NCI-H524 treated with DMSO at 0.1 percent for 48 hours (cell line): Measurements from ENCODE around the gene B4GALT3.
A peak's percentile ranks its signal among the peaks of the same experiment; 100 is the strongest.

Experiments
- DNase-seq: peaks from one replicate; lab custom pipeline; 2025; lab: John Stamatoyannopoulos, UW

B4GALT3 gene

DNA sequence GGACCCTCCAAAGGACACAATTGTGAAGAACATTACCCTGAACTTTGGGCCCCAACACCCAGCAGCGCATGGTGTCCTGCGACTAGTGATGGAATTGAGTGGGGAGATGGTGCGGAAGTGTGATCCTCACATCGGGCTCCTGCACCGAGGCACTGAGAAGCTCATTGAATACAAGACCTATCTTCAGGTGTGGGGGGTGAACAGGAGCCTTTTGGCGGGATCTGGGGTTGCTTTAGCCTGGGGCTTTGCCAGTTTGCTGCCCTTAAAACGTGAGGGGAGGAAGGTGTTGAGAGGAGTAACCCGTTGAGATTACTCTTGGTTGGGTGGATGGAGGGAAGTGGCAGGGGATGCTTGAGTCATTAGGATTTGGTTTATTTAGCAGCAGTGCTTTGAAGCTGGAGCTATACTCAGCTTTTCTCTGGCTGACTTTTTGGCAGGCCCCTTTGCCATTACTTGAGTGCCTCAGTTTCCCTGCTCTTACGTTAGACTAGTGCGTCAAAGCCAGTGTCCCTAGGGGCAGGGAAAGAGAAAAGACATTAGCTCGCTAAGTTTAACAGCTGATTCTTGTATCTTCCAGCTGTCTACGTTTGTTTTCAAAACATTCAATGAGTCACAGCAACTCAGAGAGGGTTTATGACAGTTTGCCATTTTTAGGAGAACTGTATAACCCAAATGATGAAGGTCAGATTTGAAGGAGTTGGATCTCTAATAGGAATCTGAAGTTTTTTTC, 29.3 kb upstream of the B4GALT3 start:
- no peak for DNase-seq

GRCh38 chr1:161201836-161202712, 24.8 kb upstream of the B4GALT3 start, which contains the start of gene NDUFS2:
Gene NDUFS2, plus strand, starts transcription at chr1:161202367. Its CDS starts 19 bp downstream, at chr1:161202386.
- peak; percentile 92 for DNase-seq

GRCh38 chr1:161200992-161201835, 23.9 kb upstream of the B4GALT3 start:
- DNase-seq = no peak

GRCh38 chr1:161200421-161200991, 23.2 kb upstream of the B4GALT3 start:
- DNase-seq = no peak

GRCh38 chr1:161199506-161200139, 22.3 kb upstream of the B4GALT3 start:
- no peak for DNase-seq

DNA sequence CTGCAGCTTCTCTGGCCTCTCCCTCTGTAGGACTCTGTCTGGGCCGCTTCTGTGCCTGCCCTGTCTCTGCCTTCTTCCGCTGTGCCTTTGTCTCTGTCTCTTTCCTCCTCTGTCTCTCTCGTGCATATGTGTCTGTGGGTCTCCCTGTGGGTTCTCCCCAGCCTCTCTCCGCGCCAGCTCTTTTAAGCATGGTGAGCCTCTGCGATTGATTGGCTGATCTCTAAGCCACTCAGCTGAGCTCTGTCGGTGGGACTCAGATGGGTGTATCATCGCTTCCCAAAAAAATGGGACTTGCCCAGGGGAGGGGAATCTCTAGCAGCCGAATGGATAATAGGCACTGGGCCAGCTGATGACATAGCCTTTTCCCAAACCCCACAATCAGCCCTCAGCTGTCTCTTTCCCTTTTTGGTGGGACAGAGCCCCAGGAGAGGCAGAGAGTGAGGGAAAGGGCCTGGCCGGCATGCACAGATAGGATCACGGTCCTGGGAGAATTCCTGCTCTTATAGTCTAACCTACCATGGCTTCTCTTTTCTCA, 21.7 kb upstream of the B4GALT3 start, which contains the start of gene ADAMTS4:
ADAMTS4 (minus strand) TSS at position 158 of the 535 bp plus-strand sequence. CDS start 427 bp downstream, outside the sequence.
- no peak for DNase-seq

- peak; percentile 4 for DNase-seq
Observed at GRCh38 chr1:161198194-161198896, 21.0 kb upstream of the B4GALT3 start.

DNA sequence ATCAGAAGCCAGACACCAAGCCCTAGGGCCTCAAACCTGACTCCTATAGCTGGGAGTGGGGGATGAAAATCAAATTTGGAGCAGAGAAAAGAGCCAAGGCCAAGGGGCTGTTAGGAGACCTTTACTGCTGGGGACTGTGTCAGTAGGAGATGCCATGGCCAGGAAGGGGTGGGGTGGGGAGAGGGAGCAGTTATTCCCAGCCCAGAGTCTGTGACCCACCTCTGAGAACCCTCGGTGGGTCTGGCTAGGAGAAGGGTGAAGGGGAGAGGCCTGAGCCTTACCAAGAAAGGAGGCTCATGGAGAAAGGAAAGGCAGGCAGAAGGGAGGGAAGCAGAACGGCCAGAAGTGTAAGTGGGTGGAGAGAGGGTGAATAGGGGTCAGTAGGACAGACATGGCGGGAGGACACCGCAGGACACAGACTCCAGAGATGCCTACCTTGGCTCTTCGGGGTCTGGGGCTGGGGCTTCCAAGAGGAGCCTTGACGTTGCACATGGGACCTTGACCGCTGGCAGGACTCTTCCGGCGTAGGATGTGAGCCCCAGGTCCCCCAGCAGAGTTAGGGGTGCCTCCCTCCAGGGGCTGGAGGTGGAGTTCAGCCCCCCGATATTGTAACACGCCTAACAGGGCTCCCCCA, 20.4 kb upstream of the B4GALT3 start:
- DNase-seq = no peak

GRCh38 chr1:161196521-161197451, 19.5 kb upstream of the B4GALT3 start:
- DNase-seq = no peak

GRCh38 chr1:161196111-161196510, 18.8 kb upstream of the B4GALT3 start:
- DNase-seq = no peak

- DNase-seq = no peak
Observed at GRCh38 chr1:161195171-161195570, 17.9 kb upstream of the B4GALT3 start.

- DNase-seq = no peak
Observed at GRCh38 chr1:161193561-161194235, 16.4 kb upstream of the B4GALT3 start.

DNA sequence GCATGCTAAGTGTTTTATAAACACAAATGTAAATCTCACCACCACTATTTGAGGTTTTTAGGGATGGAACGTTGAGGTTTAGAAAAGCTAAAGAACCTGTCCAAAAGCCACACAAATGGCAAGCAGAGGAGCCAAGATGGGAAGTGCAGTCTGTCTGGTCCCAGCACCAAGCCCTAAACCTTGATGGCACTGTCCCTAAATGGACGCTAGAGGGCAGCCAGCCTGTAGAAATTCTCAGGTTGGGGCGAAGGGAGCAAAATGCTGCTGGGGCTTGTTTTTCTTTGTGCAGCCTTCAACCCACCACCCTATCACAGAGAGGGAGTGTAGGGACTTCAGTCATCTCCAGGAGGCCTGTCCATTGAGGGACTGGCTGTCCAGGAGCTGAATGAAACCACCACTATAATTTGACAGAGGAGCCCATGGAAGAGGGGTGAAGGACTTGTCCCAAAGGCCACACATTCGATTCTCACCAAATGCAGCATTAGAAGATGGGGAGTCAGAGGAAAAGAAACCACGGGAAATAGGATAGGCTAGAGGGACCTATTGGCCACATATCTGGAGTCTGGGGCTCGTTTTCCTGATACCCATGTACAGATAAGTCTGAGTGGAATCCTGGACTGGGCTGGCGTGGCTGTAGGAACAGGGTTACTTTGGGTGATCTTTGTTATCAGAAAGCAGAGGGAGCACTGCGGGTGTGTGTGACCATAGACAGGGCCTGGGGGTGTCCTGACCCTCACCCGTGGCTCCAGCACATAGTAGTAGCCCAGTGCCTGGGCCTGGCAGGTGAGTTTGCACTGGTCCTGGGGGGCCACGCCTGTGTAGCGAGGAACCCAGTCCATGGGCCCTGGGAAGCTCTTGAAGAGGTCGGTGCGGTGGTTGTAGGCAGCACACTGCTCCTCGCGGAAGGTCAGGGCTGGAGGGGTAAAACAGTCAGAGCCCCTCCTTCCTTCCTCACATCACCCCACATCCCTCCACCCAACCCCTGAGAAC, 15.5 kb upstream of the B4GALT3 start:
- DNase-seq = peak; percentile 5

- no peak for DNase-seq
Observed at GRCh38 chr1:161191971-161192370, 14.7 kb upstream of the B4GALT3 start.

DNA sequence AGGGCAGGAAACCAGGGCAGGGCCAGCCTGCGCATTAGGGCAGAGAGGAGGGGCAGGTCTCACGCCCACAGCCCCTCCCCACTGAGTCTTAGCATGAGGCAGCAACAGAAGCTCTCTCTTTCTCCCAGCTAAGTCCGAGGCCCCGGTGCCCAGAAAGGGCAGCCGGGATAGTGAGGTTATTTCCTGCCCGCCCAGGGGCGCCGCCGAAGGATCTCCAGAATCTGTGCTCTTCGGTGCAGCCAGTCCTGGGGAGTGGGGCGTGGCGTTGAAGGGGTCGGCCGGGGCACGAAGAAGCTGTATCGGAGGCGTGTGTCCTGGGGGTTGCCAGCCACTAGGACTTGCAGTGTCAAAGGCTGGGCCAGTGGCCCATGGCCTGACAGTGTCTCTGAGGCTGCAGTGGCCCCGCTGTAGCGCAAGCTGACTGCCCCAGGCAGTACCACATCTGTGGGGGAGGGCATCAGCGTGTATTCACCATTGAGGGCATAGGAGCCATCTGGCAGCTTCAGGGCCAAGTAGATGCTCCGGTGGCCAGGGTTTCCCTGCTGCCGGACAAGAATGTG, 13.7 kb upstream of the B4GALT3 start:
- peak; percentile 4 for DNase-seq

- DNase-seq = no peak
Observed at GRCh38 chr1:161189036-161189435, 11.7 kb upstream of the B4GALT3 start.
